MCF 10A (cell line): Measurements from ENCODE around the gene PRELID2. TPM values are rescaled to one million over a fixed set of nuclear protein-coding genes. Genes with fewer than 3 reads are reported as not detected.
"Not testable (repeated sequence)": the region's sequence is repeated elsewhere in the genome, so short reads cannot be mapped to it uniquely, and the experiment has no call there.

Experiments
- BruUV-seq: library from RNA; stranded (reverse); fragments of 400-500 nt; replicated peaks from 2 replicates; lab custom pipeline; 2021; lab: Mats Ljungman, UMichigan
- CTCF ChIA-PET: fragments of 300-600 bp; sonication (Branson Sonifier 250); formaldehyde crosslinking; extraction: SDS; loops from one replicate; lab custom pipeline; 2021; ENCODE audit warnings: antibody characterized with exemption, inconsistent platforms; lab: Yijun Ruan, JAX
- POLR2A ChIA-PET: fragments of 300-600, 350-650 bp; sonication (Branson Sonifier 250); formaldehyde crosslinking; extraction: SDS; loops from one replicate; lab custom pipeline; 2020; ENCODE audit warnings: antibody characterized with exemption, inconsistent platforms; lab: Yijun Ruan, JAX
- DNase-seq: peaks from one replicate; pipeline ENCODE4 v3.0.0-alpha.2; 2018; ENCODE audit not compliant: unreplicated experiment
- H3K27ac Mint-ChIP-seq: one replicate; pipeline ENCODE4 v1.8.0; 2022; ENCODE audit warnings: mild to moderate bottlenecking, low read depth, mixed read lengths; ENCODE audit not compliant: unreplicated experiment
- H3K27me3 Mint-ChIP-seq: one replicate; pipeline ENCODE4 v1.8.0; 2022; ENCODE audit warnings: mixed read lengths; ENCODE audit not compliant: insufficient read depth, unreplicated experiment
- H3K36me3 Mint-ChIP-seq: one replicate; pipeline ENCODE4 v1.8.0; 2022; ENCODE audit warnings: mild to moderate bottlenecking, moderate library complexity, mixed read lengths; ENCODE audit not compliant: insufficient read depth, unreplicated experiment
- H3K4me1 Mint-ChIP-seq: one replicate; pipeline ENCODE4 v1.8.0; 2022; ENCODE audit warnings: mixed read lengths; ENCODE audit not compliant: insufficient read depth, unreplicated experiment
- H3K4me3 Mint-ChIP-seq: one replicate; pipeline ENCODE4 v1.8.0; 2022; ENCODE audit warnings: mild to moderate bottlenecking, moderate library complexity, mixed read lengths; ENCODE audit not compliant: unreplicated experiment
- H3K9me3 Mint-ChIP-seq: one replicate; pipeline ENCODE4 v1.8.0; 2022; ENCODE audit warnings: mixed read lengths; ENCODE audit not compliant: unreplicated experiment
- intact Hi-C: fragments of 100-400 bp; cut with micrococcal nuclease; formaldehyde crosslinking; loops from 2 replicates; pipeline ENCODE4 v1.14.1; 2022
- total RNA-seq: library from RNA; stranded (reverse); gene quantifications from 2 replicates; pipeline ENCODE4 v1.2.3, GENCODE V29; 2022
- TF ChIP-seq, protein P1 (sequence below): fragments of 200-600 bp; IDR thresholded peaks from one replicate; pipeline ENCODE4 v1.8.0; 2022; ENCODE audit warnings: antibody characterized with exemption, mild to moderate bottlenecking; ENCODE audit not compliant: unreplicated experiment

PRELID2 gene
- total RNA-seq, 1 experiment from 2014 or later: 11.4 TPM

DNA sequence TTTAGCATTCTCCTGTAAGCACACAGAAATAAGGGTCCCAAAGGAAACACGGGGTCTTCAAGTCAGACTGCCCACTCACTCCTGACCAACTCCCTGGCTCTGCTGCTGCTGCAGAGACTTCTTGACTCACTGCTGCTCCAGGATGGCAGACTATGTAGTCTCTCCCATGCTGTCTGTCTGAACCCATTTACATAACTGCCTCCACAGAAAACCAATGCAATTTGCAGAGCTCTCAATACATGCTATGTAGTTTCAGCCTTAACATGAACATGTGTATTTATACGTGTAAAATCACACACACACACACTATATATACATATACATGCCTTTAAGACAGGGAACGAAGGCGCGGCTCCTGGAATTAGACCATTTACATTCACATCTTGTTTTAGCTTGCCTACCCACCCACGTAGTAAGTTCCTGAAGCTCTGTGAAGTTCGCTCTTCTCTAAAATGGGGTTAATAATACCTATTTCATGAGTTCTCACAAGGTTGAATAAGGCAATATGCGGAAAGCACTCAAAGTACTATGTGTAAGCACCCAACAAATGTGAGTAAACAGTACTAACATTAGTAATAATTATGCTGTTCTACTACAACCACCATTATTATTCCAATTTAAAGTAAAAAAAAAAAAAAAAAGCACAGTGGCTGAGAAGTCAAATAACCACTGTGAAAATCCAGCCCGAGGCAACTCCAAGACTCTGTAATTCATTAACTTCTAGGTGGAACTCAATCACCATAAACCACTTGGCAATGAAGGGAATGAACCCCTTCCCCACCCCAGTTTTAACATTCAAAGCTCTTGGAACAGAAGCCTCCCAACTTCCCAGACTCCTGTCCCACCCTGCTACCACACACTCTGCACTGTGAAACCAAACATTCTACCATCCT lies 31.8 kb downstream of the PRELID2 start:
- ChIA-PET POLR2A (interaction anchor here (0.6 to 0.8 kb wide), 6 partner anchors 9 to 352 kb away, joined by 3 to 4 read pairs (median 3); no protein-coding TSS in a partner anchor), CTCF (interaction anchor here (0.7 to 3.5 kb wide), 6 partner anchors 9 to 1455 kb away, joined by 3 to 27 read pairs (median 3); no protein-coding TSS in a partner anchor)
- TF ChIP-seq, protein P1, sequence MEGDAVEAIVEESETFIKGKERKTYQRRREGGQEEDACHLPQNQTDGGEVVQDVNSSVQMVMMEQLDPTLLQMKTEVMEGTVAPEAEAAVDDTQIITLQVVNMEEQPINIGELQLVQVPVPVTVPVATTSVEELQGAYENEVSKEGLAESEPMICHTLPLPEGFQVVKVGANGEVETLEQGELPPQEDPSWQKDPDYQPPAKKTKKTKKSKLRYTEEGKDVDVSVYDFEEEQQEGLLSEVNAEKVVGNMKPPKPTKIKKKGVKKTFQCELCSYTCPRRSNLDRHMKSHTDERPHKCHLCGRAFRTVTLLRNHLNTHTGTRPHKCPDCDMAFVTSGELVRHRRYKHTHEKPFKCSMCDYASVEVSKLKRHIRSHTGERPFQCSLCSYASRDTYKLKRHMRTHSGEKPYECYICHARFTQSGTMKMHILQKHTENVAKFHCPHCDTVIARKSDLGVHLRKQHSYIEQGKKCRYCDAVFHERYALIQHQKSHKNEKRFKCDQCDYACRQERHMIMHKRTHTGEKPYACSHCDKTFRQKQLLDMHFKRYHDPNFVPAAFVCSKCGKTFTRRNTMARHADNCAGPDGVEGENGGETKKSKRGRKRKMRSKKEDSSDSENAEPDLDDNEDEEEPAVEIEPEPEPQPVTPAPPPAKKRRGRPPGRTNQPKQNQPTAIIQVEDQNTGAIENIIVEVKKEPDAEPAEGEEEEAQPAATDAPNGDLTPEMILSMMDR: no peak
- no peaks in the 10 kb centered on the region for H3K36me3 Mint-ChIP-seq
- DNase-seq: no peak
- no peak overlapping the region for H3K4me3 Mint-ChIP-seq
- BruUV-seq: no TSS peak
- H3K27me3 Mint-ChIP-seq: no peaks in the 10 kb centered on the region
- peaks cover 20% of the 10 kb centered on the region for H3K4me1 Mint-ChIP-seq
- intact Hi-C loops: no loop called here
- H3K27ac Mint-ChIP-seq: no peak overlapping the region
- H3K9me3 Mint-ChIP-seq: no peaks in the 10 kb centered on the region

DNA sequence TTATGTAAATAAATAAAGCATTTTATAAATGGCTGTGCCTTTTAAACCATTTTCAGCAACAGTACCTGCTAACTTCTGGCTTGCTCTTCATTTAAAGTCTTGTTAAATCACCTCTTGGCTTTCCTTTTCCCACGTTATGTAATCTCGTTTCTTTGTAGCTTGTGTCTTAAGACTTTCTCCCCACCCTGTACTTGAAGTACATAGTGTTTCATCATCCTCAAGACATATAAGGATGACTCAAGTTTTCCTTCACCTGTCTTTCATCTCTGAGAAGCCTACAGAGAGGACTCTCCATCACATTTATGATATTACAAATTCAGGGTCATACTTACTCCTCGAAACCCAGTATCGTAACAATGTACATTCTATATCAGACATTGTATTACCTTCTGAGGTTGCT lies 33.9 kb downstream of the PRELID2 start:
- peaks cover 20% of the 10 kb centered on the region for H3K4me1 Mint-ChIP-seq
- CTCF ChIA-PET: interaction anchor here (0.6 to 1.8 kb wide), 7 partner anchors 14 to 249 kb away, joined by 3 to 7 read pairs (median 3); no protein-coding TSS in a partner anchor
- no peaks in the 10 kb centered on the region for H3K36me3 Mint-ChIP-seq
- H3K27me3 Mint-ChIP-seq: no peaks in the 10 kb centered on the region
- no peaks in the 10 kb centered on the region for H3K9me3 Mint-ChIP-seq
- BruUV-seq: no TSS peak
- intact Hi-C loops: no loop called here
- TF ChIP-seq, protein P1: no peak
- DNase-seq: peak; percentile 81
- POLR2A ChIA-PET: interaction anchor here (0.6 to 1.0 kb wide), 7 partner anchors 12 to 1352 kb away, joined by 3 to 6 read pairs (median 3); no protein-coding TSS in a partner anchor
- no peak overlapping the region for H3K4me3 Mint-ChIP-seq
- no peak overlapping the region for H3K27ac Mint-ChIP-seq

DNA sequence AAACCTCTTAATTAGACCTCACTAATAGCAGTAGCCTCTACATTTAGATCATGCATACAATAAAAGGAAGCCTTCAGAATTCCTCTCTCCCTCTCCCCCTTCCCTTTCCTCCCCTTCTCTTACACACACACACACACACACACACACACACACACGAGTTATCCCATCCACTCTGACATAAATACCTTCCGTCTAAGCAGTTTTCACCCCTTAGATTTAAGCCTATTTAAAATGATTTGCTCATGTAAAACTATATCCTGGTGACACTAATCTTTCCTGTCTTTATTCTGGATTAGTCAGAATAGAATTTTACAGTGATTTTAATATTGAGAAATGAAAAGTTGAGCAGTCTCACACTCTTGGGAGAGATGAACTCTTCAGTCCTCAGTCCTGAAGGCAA lies 35.0 kb downstream of the PRELID2 start:
- intact Hi-C loops: no loop called here
- DNase-seq: no peak
- Mint-ChIP-seq H3K27me3 (no peaks in the 10 kb centered on the region), H3K27ac (no peak overlapping the region), H3K9me3 (no peaks in the 10 kb centered on the region), H3K4me1 (peaks cover 20% of the 10 kb centered on the region), H3K4me3 (no peak overlapping the region), H3K36me3 (no peaks in the 10 kb centered on the region)
- CTCF ChIA-PET: interaction anchor here (0.9 to 1.8 kb wide), 4 partner anchors 13 to 118 kb away, joined by 3 to 7 read pairs (median 4); no protein-coding TSS in a partner anchor
- POLR2A ChIA-PET: interaction anchor here (0.9 kb wide), 1 partner anchor 92 kb away, joined by 3 read pairs; no protein-coding TSS in a partner anchor
- TF ChIP-seq, protein P1: no peak
- BruUV-seq: no TSS peak

DNA sequence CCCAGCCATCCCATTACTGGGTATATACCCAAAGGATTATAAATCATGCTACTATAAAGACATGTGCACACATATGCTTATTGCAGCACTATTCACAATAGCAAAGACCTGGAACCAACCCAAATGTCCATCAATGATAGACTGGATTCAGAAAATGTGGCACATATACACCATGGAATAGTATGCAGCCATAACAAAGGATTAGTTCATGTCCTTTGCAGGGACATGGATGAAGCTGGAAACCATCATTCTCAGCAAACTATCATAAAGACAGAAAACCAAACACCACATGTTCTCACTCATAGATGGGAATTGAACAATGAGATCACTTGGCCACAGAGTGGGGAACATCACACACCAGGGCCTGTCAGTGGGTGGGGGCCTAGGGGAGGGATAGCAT lies 36.6 kb downstream of the PRELID2 start:
- DNase-seq, BruUV-seq, H3K36me3 Mint-ChIP-seq, POLR2A ChIA-PET, H3K27ac Mint-ChIP-seq, intact Hi-C loops, H3K4me3 Mint-ChIP-seq, CTCF ChIA-PET, H3K27me3 Mint-ChIP-seq, H3K9me3 Mint-ChIP-seq: not testable (repeated sequence)
- peaks cover 20% of the 10 kb centered on the region for H3K4me1 Mint-ChIP-seq
